ENCODE data around the gene CBX7. TPM values are rescaled to one million over a fixed set of nuclear protein-coding genes. Genes with fewer than 3 reads are reported as not detected.
A peak's percentile ranks its signal among the peaks of the same experiment; 100 is the strongest.
"Not testable (repeated sequence)": the region's sequence is repeated elsewhere in the genome, so short reads cannot be mapped to it uniquely, and the experiment has no call there.

The CBX7 gene
- total RNA-seq, 2 experiments from 2014 or later: 48.6 to 49.1 TPM

GRCh38 chr22:39173050-39173706, 20.7 kb upstream of the CBX7 start:
- H3K9me3 Mint-ChIP-seq: no peaks in the 10 kb centered on the region
- peak overlapping the region; percentile 95 for H3K27ac Mint-ChIP-seq
- Histone ChIP-seq H3K27me3 (ENCODE audit: control insufficient read depth in 1 of 2, insufficient read depth in 2 of 2, low read length in 2 of 2) (no peaks in the 10 kb centered on the region), H3K4me1 (ENCODE audit: insufficient read depth, low read length) (peaks cover 75% of the 10 kb centered on the region), H3K27ac (ENCODE audit: low read depth in 1 of 2, low read length in 2 of 2) (peak overlapping the region; percentile 74 to 83), H3K4me3 (ENCODE audit: low read length) (no peak overlapping the region), H3K9me3 (ENCODE audit: control insufficient read depth in 1 of 2, insufficient read depth in 1 of 2, low read length in 2 of 2) (no peaks in the 10 kb centered on the region), H3K36me3 (ENCODE audit: insufficient read depth, low read length) (no peaks in the 10 kb centered on the region)
- CTCF ChIA-PET: interaction anchor here (1.1 to 4.6 kb wide), 3 partner anchors 138 to 145 kb away, joined by 4 to 43 read pairs (median 6); partner anchors contain the start of gene RPL3
- no peak overlapping the region for H3K4me3 Mint-ChIP-seq
- DNase-seq: peak in 1 of 14 experiments; percentile 4
- H3K27me3 Mint-ChIP-seq: no peaks in the 10 kb centered on the region
- ATAC-seq (ENCODE audit: poor library complexity): no peak
- intact Hi-C loops (cut with DNase I, micrococcal nuclease): loop anchor here in 1 of 2 experiments (5.0 kb wide), 1 partner anchor 69 kb away; the partner anchor contains the start of gene PDGFB
- no peak for TF ChIP-seq CTCF (IDR thresholded peaks at IDR 0.05)
- no peaks in the 10 kb centered on the region for H3K36me3 Mint-ChIP-seq (ENCODE audit: low read depth)
- POLR2A ChIA-PET: interaction anchor here (0.6 to 9.2 kb wide), 9 partner anchors 20 to 871 kb away, joined by 3 to 163 read pairs (median 3); partner anchors contain the start of genes APOBEC3D and RPL3
- peaks cover 56% of the 10 kb centered on the region for H3K4me1 Mint-ChIP-seq (ENCODE audit: low read depth)

- not testable (repeated sequence) for DNase-seq; H3K27me3 ChIP-seq (ENCODE audit: control insufficient read depth in 1 of 2, insufficient read depth in 2 of 2, low read length in 2 of 2); H3K36me3 ChIP-seq (ENCODE audit: insufficient read depth, low read length); H3K4me3 ChIP-seq (ENCODE audit: low read length); ATAC-seq (ENCODE audit: poor library complexity); H3K9me3 ChIP-seq (ENCODE audit: control insufficient read depth in 1 of 2, insufficient read depth in 1 of 2, low read length in 2 of 2); H3K27me3 Mint-ChIP-seq; H3K4me3 Mint-ChIP-seq; H3K9me3 Mint-ChIP-seq; H3K36me3 Mint-ChIP-seq (ENCODE audit: low read depth)
- CTCF ChIA-PET: interaction anchor here (4.6 kb wide), 1 partner anchor 145 kb away, joined by 43 read pairs; the partner anchor contains the start of gene RPL3
- POLR2A ChIA-PET: interaction anchor here (2.9 to 9.2 kb wide), 3 partner anchors 69 to 145 kb away, joined by 24 to 163 read pairs (median 29); partner anchors contain the start of gene RPL3
- Mint-ChIP-seq H3K4me1 (ENCODE audit: low read depth) (peaks cover 49% of the 10 kb centered on the region), H3K27ac (peak overlapping the region; percentile 97)
- H3K4me1 ChIP-seq (ENCODE audit: insufficient read depth, low read length): peaks cover 68% of the 10 kb centered on the region
- intact Hi-C loops (cut with DNase I, micrococcal nuclease): loop anchor here in 1 of 2 experiments (5.0 kb wide), 1 partner anchor 70 kb away; the partner anchor contains the start of gene PDGFB
- peak overlapping the region; percentile 74 to 83 for H3K27ac ChIP-seq (ENCODE audit: low read depth in 1 of 2, low read length in 2 of 2)
Measured at GRCh38 chr22:39172265-39173049, 20.0 kb upstream of the CBX7 start.

DNA sequence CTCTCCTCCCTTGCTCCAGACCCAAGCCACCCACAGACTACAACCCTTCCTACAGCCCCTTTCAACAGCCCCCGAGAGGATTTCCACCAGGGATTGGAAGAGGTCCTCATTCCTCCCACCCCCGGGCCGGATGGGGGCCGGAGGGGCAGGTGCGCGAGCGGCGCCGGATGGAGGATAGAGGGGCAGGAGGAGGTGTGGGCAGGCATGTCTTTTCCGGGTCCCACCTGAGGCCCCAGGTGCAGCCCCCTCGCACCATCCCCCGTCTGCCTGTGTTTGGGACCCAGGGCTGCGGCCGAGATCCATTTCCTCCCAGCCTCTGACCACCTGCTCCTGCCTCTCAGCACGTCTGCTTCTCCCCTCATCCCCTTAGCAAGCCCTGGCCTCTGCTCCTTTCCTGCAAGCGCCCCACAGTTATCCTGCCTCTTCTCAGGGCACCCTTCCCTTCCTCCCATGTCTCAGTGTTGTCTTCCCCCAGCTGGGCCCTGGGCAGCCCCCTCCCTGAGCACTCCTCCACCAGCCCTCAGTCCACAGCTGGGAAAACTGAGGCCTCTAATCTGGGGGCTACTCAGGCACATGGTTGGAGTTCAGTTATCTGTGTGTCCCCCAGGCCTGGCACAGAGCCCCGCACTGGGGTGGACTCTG, 19.3 kb upstream of the CBX7 start:
- no peak for DNase-seq
- ATAC-seq (ENCODE audit: poor library complexity): no peak
- H3K4me1 Mint-ChIP-seq (ENCODE audit: low read depth): peaks cover 47% of the 10 kb centered on the region
- no peaks in the 10 kb centered on the region for H3K27me3 Mint-ChIP-seq
- ChIA-PET CTCF (interaction anchor here (0.6 to 4.6 kb wide), 13 partner anchors 11 to 357 kb away, joined by 3 to 43 read pairs (median 5); partner anchors contain the start of genes PDGFB and RPL3), POLR2A (interaction anchor here (0.7 to 9.2 kb wide), 12 partner anchors 17 to 301 kb away, joined by 3 to 163 read pairs (median 6); partner anchors contain the start of genes CBX7, PDGFB and RPL3)
- no peaks in the 10 kb centered on the region for H3K36me3 ChIP-seq (ENCODE audit: insufficient read depth, low read length)
- H3K27ac Mint-ChIP-seq: peak overlapping the region; percentile 97
- no peaks in the 10 kb centered on the region for H3K27me3 ChIP-seq (ENCODE audit: control insufficient read depth in 1 of 2, insufficient read depth in 2 of 2, low read length in 2 of 2)
- intact Hi-C loops (cut with DNase I, micrococcal nuclease): loop anchor here (1.0 to 5.0 kb wide), 4 partner anchors 69 to 145 kb away; partner anchors contain the start of gene PDGFB (in 1 of the 2)
- H3K4me3 ChIP-seq (ENCODE audit: low read length): no peak overlapping the region
- TF ChIP-seq CTCF (IDR thresholded peaks at IDR 0.05): no peak
- peak overlapping the region in 1 of 2 donors; percentile 62 for H3K27ac ChIP-seq (ENCODE audit: low read depth in 1 of 2, low read length in 2 of 2)
- H3K4me1 ChIP-seq (ENCODE audit: insufficient read depth, low read length): peaks cover 61% of the 10 kb centered on the region
- H3K4me3 Mint-ChIP-seq: peak overlapping the region; percentile 31
- no peaks in the 10 kb centered on the region for H3K36me3 Mint-ChIP-seq (ENCODE audit: low read depth)
- no peaks in the 10 kb centered on the region for H3K9me3 ChIP-seq (ENCODE audit: control insufficient read depth in 1 of 2, insufficient read depth in 1 of 2, low read length in 2 of 2)
- no peaks in the 10 kb centered on the region for H3K9me3 Mint-ChIP-seq

Measured in CD4-positive, alpha-beta T cell (primary cell).